WI38 (cell line): Measurements from ENCODE around the gene PEX16.

Experiments used
- H3K4me3 ChIP-seq: 2 replicates; pipeline ENCODE4 v1.5.1; 2011; ENCODE audit warnings: low read depth, mild to moderate bottlenecking, control low read depth, low read length
- TF ChIP-seq, protein P1 (sequence below): IDR thresholded peaks from 2 replicates; pipeline ENCODE4 v1.5.1; 2012; ENCODE audit warnings: low read depth, mild to moderate bottlenecking, control low read depth, low read length

Gene PEX16

DNA sequence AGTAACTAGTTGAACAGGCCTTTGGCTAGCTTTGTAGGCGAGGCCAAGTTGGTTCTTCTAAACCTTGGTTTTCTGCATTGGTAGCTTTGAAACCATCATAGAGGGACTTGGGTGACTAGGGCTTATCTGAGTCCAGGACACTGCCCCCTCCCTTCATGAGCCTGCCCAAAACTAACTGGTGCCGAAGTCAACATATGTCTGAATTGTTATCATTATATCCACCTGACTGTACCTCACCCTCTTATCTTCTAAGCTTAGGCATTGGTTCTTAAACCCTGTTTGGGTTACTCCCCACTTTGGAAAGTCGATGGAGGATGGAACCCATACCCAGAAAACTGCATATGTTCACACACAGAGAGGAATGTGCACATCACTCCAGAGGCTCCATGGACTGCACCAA lies 39.8 kb downstream of the PEX16 start:
- H3K4me3 ChIP-seq, result no peak overlapping the region

DNA sequence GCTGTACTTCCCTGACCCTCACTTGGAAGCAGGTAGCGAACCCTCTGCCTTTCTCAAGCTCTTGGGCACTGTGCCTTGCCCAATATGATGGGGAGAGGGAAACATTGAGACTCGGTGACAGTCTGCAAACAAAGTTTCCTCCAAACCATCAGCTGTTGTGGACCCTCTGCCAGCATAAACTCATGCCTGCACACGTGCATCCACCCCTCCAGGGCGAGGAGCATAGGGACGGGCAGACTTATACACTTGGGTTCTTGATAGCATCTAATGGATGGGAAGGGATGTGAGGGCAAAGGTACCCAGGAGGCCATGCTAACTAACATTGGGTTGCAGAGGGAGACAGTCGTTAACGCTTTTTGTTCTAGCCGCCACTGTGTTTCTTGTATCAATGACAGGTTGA lies 40.5 kb downstream of the PEX16 start:
- TF ChIP-seq, protein P1, sequence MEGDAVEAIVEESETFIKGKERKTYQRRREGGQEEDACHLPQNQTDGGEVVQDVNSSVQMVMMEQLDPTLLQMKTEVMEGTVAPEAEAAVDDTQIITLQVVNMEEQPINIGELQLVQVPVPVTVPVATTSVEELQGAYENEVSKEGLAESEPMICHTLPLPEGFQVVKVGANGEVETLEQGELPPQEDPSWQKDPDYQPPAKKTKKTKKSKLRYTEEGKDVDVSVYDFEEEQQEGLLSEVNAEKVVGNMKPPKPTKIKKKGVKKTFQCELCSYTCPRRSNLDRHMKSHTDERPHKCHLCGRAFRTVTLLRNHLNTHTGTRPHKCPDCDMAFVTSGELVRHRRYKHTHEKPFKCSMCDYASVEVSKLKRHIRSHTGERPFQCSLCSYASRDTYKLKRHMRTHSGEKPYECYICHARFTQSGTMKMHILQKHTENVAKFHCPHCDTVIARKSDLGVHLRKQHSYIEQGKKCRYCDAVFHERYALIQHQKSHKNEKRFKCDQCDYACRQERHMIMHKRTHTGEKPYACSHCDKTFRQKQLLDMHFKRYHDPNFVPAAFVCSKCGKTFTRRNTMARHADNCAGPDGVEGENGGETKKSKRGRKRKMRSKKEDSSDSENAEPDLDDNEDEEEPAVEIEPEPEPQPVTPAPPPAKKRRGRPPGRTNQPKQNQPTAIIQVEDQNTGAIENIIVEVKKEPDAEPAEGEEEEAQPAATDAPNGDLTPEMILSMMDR, result no peak
- no peak overlapping the region for H3K4me3 ChIP-seq

More for the DNA sequence above, 39.8 kb downstream of the PEX16 start:
- TF ChIP-seq, protein P1, result no peak

DNA sequence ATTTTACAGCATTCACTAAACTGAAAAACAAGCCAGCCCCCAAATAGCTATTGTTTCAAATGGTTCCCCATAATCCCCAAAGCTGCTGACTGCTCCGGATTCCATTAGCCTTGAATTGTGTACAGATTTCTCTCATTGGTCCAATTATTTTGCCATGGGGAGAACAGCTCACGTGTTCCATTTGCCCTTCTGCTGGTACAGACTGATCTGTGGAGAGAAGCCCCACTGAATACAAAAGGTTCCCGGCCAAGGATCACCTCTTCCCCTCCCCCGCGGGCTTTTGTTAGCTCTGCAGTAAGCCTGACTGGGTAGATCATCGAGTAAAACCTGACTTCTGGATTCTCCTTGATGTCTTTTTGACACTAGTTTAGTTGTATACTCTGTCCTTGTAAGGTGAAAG lies 41.3 kb downstream of the PEX16 start:
- no peak overlapping the region for H3K4me3 ChIP-seq
- TF ChIP-seq, protein P1, result no peak

DNA sequence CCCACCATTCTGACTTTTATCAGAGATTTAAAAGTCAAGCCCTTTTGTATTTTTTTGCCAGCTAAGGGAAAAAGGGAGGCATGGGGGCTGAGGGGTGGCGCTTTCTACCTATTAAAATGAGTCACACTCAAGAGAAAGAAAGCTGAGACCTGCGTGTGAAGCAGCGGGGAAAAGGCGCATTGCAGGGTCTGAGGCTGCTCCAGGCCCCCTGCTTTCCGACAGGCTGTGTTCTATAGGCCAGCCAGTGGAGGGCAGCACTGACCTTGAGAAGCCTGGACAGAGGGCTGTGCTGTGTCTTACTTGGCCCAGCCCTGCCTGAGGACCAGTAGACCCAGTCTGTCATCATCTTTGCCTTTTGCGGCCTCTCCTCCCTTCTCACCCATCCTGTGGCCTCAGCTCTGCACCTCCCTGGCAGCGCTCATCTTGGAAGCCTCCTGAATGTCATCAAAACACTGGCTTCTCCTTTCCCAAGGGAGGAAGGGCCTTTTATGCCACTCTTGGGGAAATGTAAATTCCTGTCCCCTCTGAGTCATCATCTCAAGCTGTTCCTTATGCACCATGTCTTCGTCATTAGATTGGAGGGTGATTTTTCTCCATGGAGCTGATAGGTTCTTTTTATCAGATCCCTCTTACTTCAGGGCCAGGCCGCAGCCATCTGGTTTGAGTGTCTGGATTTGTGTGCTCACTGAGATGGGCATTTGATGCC lies 44.9 kb downstream of the PEX16 start:
- TF ChIP-seq, protein P1, result peak; percentile 86
- H3K4me3 ChIP-seq, result no peak overlapping the region

DNA sequence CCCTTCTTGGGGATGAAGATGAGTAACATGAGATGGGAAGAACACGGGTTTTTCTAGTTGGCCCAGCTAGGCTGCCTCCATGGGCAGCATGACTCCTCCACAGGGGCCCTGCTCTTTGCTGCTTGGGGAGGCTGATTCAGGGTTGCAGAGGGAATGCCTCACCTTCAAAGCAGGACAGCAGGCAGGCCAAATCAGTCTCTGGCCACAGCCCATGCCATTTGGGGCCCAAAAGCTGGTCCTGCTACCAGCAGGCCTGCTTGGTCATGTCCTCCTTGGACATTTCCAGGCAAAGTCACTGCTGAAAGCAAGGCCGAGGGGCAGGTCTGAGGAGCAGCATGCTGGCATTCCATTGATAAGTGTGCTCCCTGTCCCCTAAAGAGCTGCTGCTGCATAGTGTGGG lies 46.0 kb downstream of the PEX16 start:
- TF ChIP-seq, protein P1, result no peak
- H3K4me3 ChIP-seq, result no peak overlapping the region

DNA sequence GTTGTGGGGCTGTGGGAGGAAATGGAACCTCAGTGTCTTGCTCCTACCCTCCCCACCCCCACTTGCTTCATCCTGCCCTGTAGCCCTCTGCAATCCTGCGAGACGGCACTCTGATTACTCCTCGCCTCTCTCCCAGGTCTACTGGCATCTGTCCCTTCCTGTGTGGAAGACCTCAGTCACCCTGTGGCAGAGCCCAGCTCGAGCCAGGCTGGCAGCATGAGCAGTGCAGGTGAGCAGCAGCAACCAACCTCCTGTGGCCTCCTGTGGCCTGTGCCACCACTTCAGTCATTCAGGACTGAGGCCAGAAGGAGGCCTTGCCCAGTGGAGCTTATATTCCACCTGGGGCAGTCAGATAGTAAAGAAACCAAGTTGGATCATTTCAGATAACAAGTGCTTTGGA lies 47.0 kb downstream of the PEX16 start:
- TF ChIP-seq, protein P1, result no peak
- H3K4me3 ChIP-seq, result no peak overlapping the region

DNA sequence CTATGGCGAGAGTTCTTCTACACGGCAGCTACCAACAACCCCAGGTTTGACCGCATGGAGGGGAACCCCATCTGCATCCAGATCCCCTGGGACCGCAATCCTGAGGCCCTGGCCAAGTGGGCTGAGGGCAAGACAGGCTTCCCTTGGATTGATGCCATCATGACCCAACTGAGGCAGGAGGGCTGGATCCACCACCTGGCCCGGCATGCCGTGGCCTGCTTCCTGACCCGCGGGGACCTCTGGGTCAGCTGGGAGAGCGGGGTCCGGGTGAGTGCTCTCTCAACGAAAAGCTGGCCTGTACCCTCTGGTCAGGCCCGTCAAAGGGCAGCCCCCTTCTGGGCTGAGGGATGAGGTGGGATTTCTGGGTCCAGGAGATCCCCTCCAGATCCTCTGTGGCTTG lies 48.1 kb downstream of the PEX16 start:
- TF ChIP-seq, protein P1, result no peak
- no peak overlapping the region for H3K4me3 ChIP-seq
